Glomerular visceral epithelial cell (primary cell): ENCODE data around the gene ZNF74.
"Not testable (repeated sequence)": the region's sequence is repeated elsewhere in the genome, so short reads cannot be mapped to it uniquely, and the experiment has no call there.

Experiments
- DNase-seq: peaks from one replicate; pipeline ENCODE4 v3.0.0-alpha.2; 2016; ENCODE audit errors: extremely low spot score

Gene ZNF74

GRCh38 chr22:20400606-20401375 is 6.8 kb downstream of the ZNF74 start:
- no peak for DNase-seq

GRCh38 chr22:20401376-20402014 is 7.5 kb downstream of the ZNF74 start:
- no peak for DNase-seq

- no peak for DNase-seq
These were observed 9.2 kb downstream of the ZNF74 start for GRCh38 chr22:20402960-20403778.

- no peak for DNase-seq
These were observed 9.8 kb downstream of the ZNF74 start for GRCh38 chr22:20403779-20404140.

GRCh38 chr22:20404881-20405280 is 10.9 kb downstream of the ZNF74 start:
- DNase-seq, result no peak

GRCh38 chr22:20405291-20405930 is 11.5 kb downstream of the ZNF74 start:
- no peak for DNase-seq

- DNase-seq, result no peak
These were observed 12.2 kb downstream of the ZNF74 start for GRCh38 chr22:20405931-20406685.

GRCh38 chr22:20406686-20407408 is 12.9 kb downstream of the ZNF74 start:
- DNase-seq, result no peak

GRCh38 chr22:20407829-20408228 is 13.9 kb downstream of the ZNF74 start:
- DNase-seq, result no peak

- no peak for DNase-seq
These were observed 14.9 kb downstream of the ZNF74 start for GRCh38 chr22:20408891-20409290.

GRCh38 chr22:20409385-20409784 is 15.4 kb downstream of the ZNF74 start:
- not testable (repeated sequence) for DNase-seq

GRCh38 chr22:20412474-20413216 is 18.7 kb downstream of the ZNF74 start:
- no peak for DNase-seq

GRCh38 chr22:20413217-20414058 is 19.5 kb downstream of the ZNF74 start:
- DNase-seq, result no peak

- DNase-seq, result no peak
These were observed 20.1 kb downstream of the ZNF74 start for GRCh38 chr22:20414059-20414440.

- no peak for DNase-seq
These were observed 20.5 kb downstream of the ZNF74 start for GRCh38 chr22:20414450-20414849.

- not testable (repeated sequence) for DNase-seq
These were observed 21.3 kb downstream of the ZNF74 start for GRCh38 chr22:20415241-20415640.

- DNase-seq, result not testable (repeated sequence)
These were observed 21.7 kb downstream of the ZNF74 start for GRCh38 chr22:20415699-20416098.

- peak; percentile 84 for DNase-seq
These were observed 24.3 kb downstream of the ZNF74 start for GRCh38 chr22:20418211-20418788.

GRCh38 chr22:20419664-20419951 is 25.7 kb downstream of the ZNF74 start:
- DNase-seq, result no peak
